HG03469 (cell line): ENCODE results near the gene ARID1B.

Experiments used
- ATAC-seq: cut with Tn5 transposase; IDR thresholded peaks from one replicate; pipeline ENCODE4 v1.9.1; 2021; ENCODE audit warnings: mild to moderate bottlenecking, moderate library complexity, moderate number of reproducible peaks; ENCODE audit not compliant: unreplicated experiment

Gene ARID1B

GRCh38 chr6:157013649-157014304, 236.6 kb downstream of the ARID1B start:
- no peak for ATAC-seq

GRCh38 chr6:157014871-157015270, 237.7 kb downstream of the ARID1B start:
- ATAC-seq, result no peak

GRCh38 chr6:157017022-157017421, 239.8 kb downstream of the ARID1B start:
- ATAC-seq, result no peak

- no peak for ATAC-seq
Measured at GRCh38 chr6:157017861-157018260, 240.7 kb downstream of the ARID1B start.

GRCh38 chr6:157019115-157019641, 242.0 kb downstream of the ARID1B start:
- ATAC-seq, result no peak

- no peak for ATAC-seq
Measured at GRCh38 chr6:157019733-157020132, 242.6 kb downstream of the ARID1B start.

- ATAC-seq, result no peak
Measured at GRCh38 chr6:157020398-157020797, 243.2 kb downstream of the ARID1B start.

GRCh38 chr6:157020881-157021343, 243.7 kb downstream of the ARID1B start:
- peak; percentile 9 for ATAC-seq

- ATAC-seq, result peak; percentile 59
Measured at GRCh38 chr6:157021344-157021992, 244.3 kb downstream of the ARID1B start.

- ATAC-seq, result peak; percentile 31
Measured at GRCh38 chr6:157021993-157022740, 245.0 kb downstream of the ARID1B start.

- no peak for ATAC-seq
Measured at GRCh38 chr6:157023958-157024357, 246.8 kb downstream of the ARID1B start.

- no peak for ATAC-seq
Measured at GRCh38 chr6:157024745-157025144, 247.6 kb downstream of the ARID1B start.

GRCh38 chr6:157025437-157025836, 248.3 kb downstream of the ARID1B start:
- ATAC-seq, result no peak

GRCh38 chr6:157029980-157030690, 253.0 kb downstream of the ARID1B start:
- ATAC-seq, result no peak

GRCh38 chr6:157030755-157031154, 253.6 kb downstream of the ARID1B start:
- ATAC-seq, result no peak

GRCh38 chr6:157032923-157033322, 255.7 kb downstream of the ARID1B start:
- ATAC-seq, result no peak

GRCh38 chr6:157033428-157034140, 256.4 kb downstream of the ARID1B start:
- no peak for ATAC-seq

GRCh38 chr6:157034436-157035230, 257.5 kb downstream of the ARID1B start:
- ATAC-seq, result peak; percentile 44

GRCh38 chr6:157035546-157035945, 258.4 kb downstream of the ARID1B start:
- no peak for ATAC-seq
